ENCODE data around the gene PLEKHG4B. TPM values are rescaled to one million over a fixed set of nuclear protein-coding genes. Genes with fewer than 3 reads are reported as not detected.

PLEKHG4B gene
- total RNA-seq, 2 donors from 2014 or later: 0.08 to 0.48 TPM

- no peaks in the 10 kb centered on the region for H3K36me3 ChIP-seq
- peak within 1 kb of the TSS in 1 of 2 donors; percentile 37 for H3K4me3 ChIP-seq
- peak within 1 kb of the TSS; percentile 93 to 94 for H3K27ac ChIP-seq
- no peaks in the 10 kb centered on the region for H3K27me3 ChIP-seq
- peaks cover 0 to 55% of the 10 kb centered on the region in 2 donors for H3K4me1 ChIP-seq
- no peak for TF ChIP-seq CTCF (IDR thresholded peaks at IDR 0.05)
- DNase-seq (ENCODE audit: low spot score): no peak
- H3K9me3 ChIP-seq: no peaks in the 10 kb centered on the region
Observed at GRCh38 chr5:191036-191948, 99.3 kb downstream of the PLEKHG4B start, which contains the start of gene LRRC14B. TSS of gene LRRC14B (plus strand) at chr5:191495. CDS start at chr5:191539, 44 bp downstream.

GRCh38 chr5:191949-192690 lies 100.2 kb downstream of the PLEKHG4B start:
- no peak for DNase-seq (ENCODE audit: low spot score)
- TF ChIP-seq CTCF (IDR thresholded peaks at IDR 0.05): no peak
- Histone ChIP-seq H3K9me3 (no peaks in the 10 kb centered on the region), H3K4me1 (peaks cover 0 to 55% of the 10 kb centered on the region in 2 donors), H3K27me3 (no peaks in the 10 kb centered on the region), H3K36me3 (no peaks in the 10 kb centered on the region), H3K4me3 (peak overlapping the region in 1 of 2 donors; percentile 37), H3K27ac (peak overlapping the region; percentile 93 to 94)

- peaks cover 0 to 55% of the 10 kb centered on the region in 2 donors for H3K4me1 ChIP-seq
- DNase-seq (ENCODE audit: low spot score): no peak
- H3K27me3 ChIP-seq: no peaks in the 10 kb centered on the region
- no peaks in the 10 kb centered on the region for H3K9me3 ChIP-seq
- TF ChIP-seq CTCF (IDR thresholded peaks at IDR 0.05): no peak
- H3K36me3 ChIP-seq: no peaks in the 10 kb centered on the region
- H3K4me3 ChIP-seq: peak overlapping the region; percentile 2 to 37
- H3K27ac ChIP-seq: peak overlapping the region; percentile 93 to 94
Observed at GRCh38 chr5:192691-192969, 100.7 kb downstream of the PLEKHG4B start.

GRCh38 chr5:192970-193831 lies 101.2 kb downstream of the PLEKHG4B start:
- Histone ChIP-seq H3K9me3 (no peaks in the 10 kb centered on the region), H3K4me1 (peaks cover 0 to 50% of the 10 kb centered on the region in 2 donors), H3K36me3 (no peaks in the 10 kb centered on the region), H3K27ac (peak overlapping the region; percentile 93 to 94), H3K27me3 (no peaks in the 10 kb centered on the region), H3K4me3 (peak overlapping the region; percentile 1 to 37)
- TF ChIP-seq CTCF (IDR thresholded peaks at IDR 0.05): no peak
- DNase-seq (ENCODE audit: low spot score): no peak

GRCh38 chr5:194102-194501 lies 102.1 kb downstream of the PLEKHG4B start:
- no peak for TF ChIP-seq CTCF (IDR thresholded peaks at IDR 0.05)
- Histone ChIP-seq H3K4me3 (peak overlapping the region in 1 of 2 donors; percentile 37), H3K27ac (peak overlapping the region; percentile 93 to 94), H3K36me3 (no peaks in the 10 kb centered on the region), H3K27me3 (no peaks in the 10 kb centered on the region), H3K9me3 (no peaks in the 10 kb centered on the region), H3K4me1 (peaks cover 0 to 41% of the 10 kb centered on the region in 2 donors)
- no peak for DNase-seq (ENCODE audit: low spot score)

All from right atrium auricular region (tissue), 2 donors.